ENCODE measurements around the gene NFX1.

GRCh38 chr9:33273266-33273971 lies 16.9 kb upstream of the NFX1 start:
- no peak for TF ChIP-seq CTCF (IDR thresholded peaks at IDR 0.05; ENCODE audit: poor library complexity)
- no peak for TF ChIP-seq EZH2phosphoT487 (IDR thresholded peaks at IDR 0.05; ENCODE audit: low read depth, severe bottlenecking, unreplicated experiment)

Data from hepatocyte (in vitro differentiated cells).